Caco-2 (cell line): Measurements from ENCODE around the gene PVALB. TPM values are rescaled to one million over a fixed set of nuclear protein-coding genes. Genes with fewer than 3 reads are reported as not detected.

Source experiments
- Bru-seq: library from RNA; stranded (reverse); fragments of 400-500 nt; gene quantifications from one replicate; lab custom pipeline; 2021; lab: Mats Ljungman, UMichigan
- BruChase-seq, 2 experiments: library from RNA; stranded (reverse); fragments of 400-500 nt; gene quantifications; one replicate each; lab custom pipeline; 2021; lab: Mats Ljungman, UMichigan
- BruUV-seq: library from RNA; stranded (reverse); fragments of 400-500 nt; replicated peaks from 2 replicates; lab custom pipeline; 2021; lab: Mats Ljungman, UMichigan
- CTCF ChIA-PET: fragments of 300-600 bp; sonication (Branson Sonifier 250); formaldehyde crosslinking; loops from one replicate; lab custom pipeline; 2022; ENCODE audit warnings: antibody characterized with exemption; lab: Charles Lee
- POLR2A ChIA-PET: fragments of 300-600 bp; sonication (Branson Sonifier 250); formaldehyde crosslinking; loops from one replicate; lab custom pipeline; 2022; ENCODE audit warnings: antibody characterized with exemption; lab: Charles Lee
- DNase-seq, 2 experiments: peaks; one replicate each; pipeline versions ENCODE4 v3.0.0 to v3.0.0-alpha.2; 2020 to 2022
- H3K27me3 ChIP-seq: replicated peaks from 2 replicates; pipeline ENCODE4 v1.6.0; 2011; ENCODE audit warnings: low read length; ENCODE audit not compliant: control insufficient read depth, insufficient read depth
- H3K36me3 ChIP-seq: 2 replicates; pipeline ENCODE4 v1.5.1; 2011; ENCODE audit warnings: low read length; ENCODE audit not compliant: control insufficient read depth, insufficient read depth
- H3K4me1 ChIP-seq: fragments of 250-450 bp; sonication (Bioruptor Pico); 2 replicates; pipeline ENCODE4 v1.5.1; 2020; ENCODE audit warnings: mild to moderate bottlenecking
- H3K4me3 ChIP-seq: 2 replicates; pipeline ENCODE4 v1.5.1; 2011; ENCODE audit warnings: low read depth, mild to moderate bottlenecking, control low read depth, low read length
- H3K9me3 ChIP-seq: fragments of 250-450 bp; sonication (Bioruptor Pico); 2 replicates; pipeline ENCODE4 v1.5.1; 2020; ENCODE audit warnings: mild to moderate bottlenecking, moderate library complexity
- H3K27ac Mint-ChIP-seq: one replicate; pipeline ENCODE4 v1.8.0; 2022; ENCODE audit warnings: mixed read lengths; ENCODE audit not compliant: unreplicated experiment
- H3K27me3 Mint-ChIP-seq: one replicate; pipeline ENCODE4 v1.8.0; 2022; ENCODE audit warnings: mixed read lengths; ENCODE audit not compliant: insufficient read depth, unreplicated experiment
- H3K36me3 Mint-ChIP-seq: one replicate; pipeline ENCODE4 v1.8.0; 2022; ENCODE audit warnings: mild to moderate bottlenecking, mixed read lengths; ENCODE audit not compliant: insufficient read depth, unreplicated experiment
- H3K4me1 Mint-ChIP-seq: one replicate; pipeline ENCODE4 v1.8.0; 2022; ENCODE audit warnings: low read depth, mixed read lengths; ENCODE audit not compliant: unreplicated experiment
- H3K4me3 Mint-ChIP-seq: one replicate; pipeline ENCODE4 v1.8.0; 2022; ENCODE audit warnings: mild to moderate bottlenecking, moderate library complexity, mixed read lengths; ENCODE audit not compliant: unreplicated experiment
- H3K9me3 Mint-ChIP-seq: one replicate; pipeline ENCODE4 v1.8.0; 2022; ENCODE audit warnings: mixed read lengths; ENCODE audit not compliant: unreplicated experiment
- CTCF ChIP-seq, 2 experiments: fragments of 200-600 bp in 1 of 2; IDR thresholded peaks; 1 replicate in 1 of 2; 2 replicates in 1 of 2; pipeline versions ENCODE4 v1.5.1 to v1.8.0; 2011 to 2022; ENCODE audit warnings: antibody characterized with exemption in 1 of 2, control low read depth in 1 of 2, inconsistent platforms in 1 of 2, low read depth in 1 of 2, low read length in 1 of 2, mild to moderate bottlenecking in 1 of 2, moderate library complexity in 1 of 2; ENCODE audit not compliant: insufficient read depth in 1 of 2, severe bottlenecking in 1 of 2, unreplicated experiment in 1 of 2
- intact Hi-C: fragments of 100-400 bp; cut with micrococcal nuclease; formaldehyde crosslinking; loops from one replicate; pipeline ENCODE4 v1.10.0; 2022; ENCODE audit not compliant: unreplicated experiment
- long read RNA-seq: library from polyadenylated mRNA; stranded (forward); transcript quantifications from one replicate; pipeline ENCODE4 v2.0.0, GENCODE V29; 2022
- total RNA-seq: library from RNA; stranded (reverse); gene quantifications from 2 replicates; pipeline ENCODE4 v1.2.3, GENCODE V29; 2022

PVALB gene
- total RNA-seq (not detected in 2 replicates), Bru-seq, nascent RNA (not detected), BruChase-seq, experiment 1, labeled RNA remaining after a 2-hour chase (not detected), BruChase-seq, experiment 2, labeled RNA remaining after a 6-hour chase (not detected)
- long read RNA-seq: 0 reads

- Histone ChIP-seq H3K9me3 (no peaks in the 10 kb centered on the region), H3K36me3 (no peaks in the 10 kb centered on the region), H3K27me3 (peaks cover 3% of the 10 kb centered on the region), H3K4me3 (no peak within 1 kb of the TSS), H3K4me1 (no peaks in the 10 kb centered on the region)
- ChIA-PET CTCF (no interaction called here), POLR2A (no interaction called here)
- no peak for DNase-seq
- H3K27ac Mint-ChIP-seq: no peak within 1 kb of the TSS
- no peaks in the 10 kb centered on the region for H3K9me3 Mint-ChIP-seq
- no peaks in the 10 kb centered on the region for H3K36me3 Mint-ChIP-seq
- H3K4me1 Mint-ChIP-seq: no peaks in the 10 kb centered on the region
- no peak for TF ChIP-seq CTCF (IDR thresholded peaks at IDR 0.05; ENCODE audit: insufficient read depth in 1 of 2, low read depth in 1 of 2, low read length in 1 of 2, severe bottlenecking in 1 of 2, unreplicated experiment in 1 of 2)
- H3K4me3 Mint-ChIP-seq: no peak within 1 kb of the TSS
- intact Hi-C loops: no loop called here
- H3K27me3 Mint-ChIP-seq: peaks cover 53% of the 10 kb centered on the region
- no TSS peak for BruUV-seq
These were observed at the start of gene PVALB for GRCh38 chr22:36816636-36817524. Gene PVALB, minus strand, starts transcription at chr22:36817035. Its CDS starts 30 bp downstream, at chr22:36817005.

- Mint-ChIP-seq H3K4me3 (no peak overlapping the region), H3K27ac (no peak overlapping the region), H3K36me3 (no peaks in the 10 kb centered on the region), H3K27me3 (peaks cover 17% of the 10 kb centered on the region), H3K9me3 (no peaks in the 10 kb centered on the region), H3K4me1 (no peaks in the 10 kb centered on the region)
- Histone ChIP-seq H3K27me3 (no peaks in the 10 kb centered on the region), H3K36me3 (no peaks in the 10 kb centered on the region), H3K4me3 (no peak overlapping the region), H3K9me3 (no peaks in the 10 kb centered on the region), H3K4me1 (no peaks in the 10 kb centered on the region)
- ChIA-PET CTCF (no interaction called here), POLR2A (no interaction called here)
- intact Hi-C loops: loop anchor here (10.0 kb wide), 1 partner anchor 59 kb away; no protein-coding TSS in a partner anchor
- no TSS peak for BruUV-seq
- TF ChIP-seq CTCF (IDR thresholded peaks at IDR 0.05; ENCODE audit: insufficient read depth in 1 of 2, low read depth in 1 of 2, low read length in 1 of 2, severe bottlenecking in 1 of 2, unreplicated experiment in 1 of 2): no peak
- peak; percentile 51 to 53 for DNase-seq
These were observed 48.5 kb upstream of the PVALB start for GRCh38 chr22:36865346-36865745.

- no peak for TF ChIP-seq CTCF (IDR thresholded peaks at IDR 0.05; ENCODE audit: insufficient read depth in 1 of 2, low read depth in 1 of 2, low read length in 1 of 2, severe bottlenecking in 1 of 2, unreplicated experiment in 1 of 2)
- no peak overlapping the region for H3K4me3 Mint-ChIP-seq
- no peaks in the 10 kb centered on the region for H3K4me1 Mint-ChIP-seq
- POLR2A ChIA-PET: no interaction called here
- no peaks in the 10 kb centered on the region for H3K27me3 ChIP-seq
- H3K4me3 ChIP-seq: no peak overlapping the region
- no peak overlapping the region for H3K27ac Mint-ChIP-seq
- BruUV-seq: no TSS peak
- DNase-seq: no peak
- H3K27me3 Mint-ChIP-seq: peaks cover 16% of the 10 kb centered on the region
- no peaks in the 10 kb centered on the region for H3K36me3 Mint-ChIP-seq
- CTCF ChIA-PET: no interaction called here
- intact Hi-C loops: loop anchor here (10.0 kb wide), 1 partner anchor 60 kb away; no protein-coding TSS in a partner anchor
- no peaks in the 10 kb centered on the region for H3K9me3 Mint-ChIP-seq
- no peaks in the 10 kb centered on the region for H3K9me3 ChIP-seq
- H3K4me1 ChIP-seq: no peaks in the 10 kb centered on the region
- H3K36me3 ChIP-seq: no peaks in the 10 kb centered on the region
These were observed 47.8 kb upstream of the PVALB start for GRCh38 chr22:36864454-36865215.
